GM12801 (cell line): ENCODE results near the gene DLK2.

Experiments
- TF ChIP-seq, protein P1 (sequence below): IDR thresholded peaks from one replicate; pipeline ENCODE4 v1.5.1; 2011; ENCODE audit warnings: control low read depth; ENCODE audit not compliant: insufficient read length; ENCODE audit errors: extremely low read depth

The DLK2 gene

DNA sequence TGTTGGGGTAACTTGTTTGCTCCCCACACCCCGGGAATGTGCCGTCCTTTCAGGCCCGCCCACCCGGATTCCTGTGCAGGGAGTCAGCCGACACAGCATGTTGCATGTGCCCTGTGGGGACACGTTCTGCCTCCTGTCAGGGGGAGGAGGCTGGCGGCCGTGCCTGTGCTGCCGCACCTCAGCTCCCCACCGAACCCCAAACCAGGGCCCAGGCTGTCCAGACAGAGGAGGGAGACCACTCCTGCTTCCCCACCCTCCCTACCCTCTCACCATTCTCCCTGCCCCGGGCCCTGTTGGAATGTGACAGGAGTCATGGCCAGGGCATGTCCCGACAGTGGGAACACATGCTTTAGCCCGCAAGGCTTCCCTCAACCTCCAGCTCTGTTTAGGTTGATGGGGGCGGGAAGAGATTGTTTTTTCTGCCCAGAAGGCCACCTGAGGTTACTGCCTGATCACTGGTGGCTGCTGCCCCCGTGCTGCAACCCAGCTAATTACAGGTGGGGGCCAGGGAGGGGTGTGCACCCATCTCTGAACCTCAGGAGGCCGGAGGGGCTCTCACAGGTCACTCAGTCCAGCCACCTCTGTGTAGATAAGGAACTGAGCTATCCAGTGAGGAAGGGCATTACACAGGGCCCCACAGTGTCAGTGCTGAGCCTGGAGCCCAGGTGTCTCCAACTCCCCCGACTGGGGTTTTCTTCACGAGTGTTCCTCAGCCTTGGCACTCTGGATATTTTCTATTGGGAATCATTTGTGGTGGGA, 41.2 kb upstream of the DLK2 start:
- TF ChIP-seq, protein P1, sequence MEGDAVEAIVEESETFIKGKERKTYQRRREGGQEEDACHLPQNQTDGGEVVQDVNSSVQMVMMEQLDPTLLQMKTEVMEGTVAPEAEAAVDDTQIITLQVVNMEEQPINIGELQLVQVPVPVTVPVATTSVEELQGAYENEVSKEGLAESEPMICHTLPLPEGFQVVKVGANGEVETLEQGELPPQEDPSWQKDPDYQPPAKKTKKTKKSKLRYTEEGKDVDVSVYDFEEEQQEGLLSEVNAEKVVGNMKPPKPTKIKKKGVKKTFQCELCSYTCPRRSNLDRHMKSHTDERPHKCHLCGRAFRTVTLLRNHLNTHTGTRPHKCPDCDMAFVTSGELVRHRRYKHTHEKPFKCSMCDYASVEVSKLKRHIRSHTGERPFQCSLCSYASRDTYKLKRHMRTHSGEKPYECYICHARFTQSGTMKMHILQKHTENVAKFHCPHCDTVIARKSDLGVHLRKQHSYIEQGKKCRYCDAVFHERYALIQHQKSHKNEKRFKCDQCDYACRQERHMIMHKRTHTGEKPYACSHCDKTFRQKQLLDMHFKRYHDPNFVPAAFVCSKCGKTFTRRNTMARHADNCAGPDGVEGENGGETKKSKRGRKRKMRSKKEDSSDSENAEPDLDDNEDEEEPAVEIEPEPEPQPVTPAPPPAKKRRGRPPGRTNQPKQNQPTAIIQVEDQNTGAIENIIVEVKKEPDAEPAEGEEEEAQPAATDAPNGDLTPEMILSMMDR = no peak

DNA sequence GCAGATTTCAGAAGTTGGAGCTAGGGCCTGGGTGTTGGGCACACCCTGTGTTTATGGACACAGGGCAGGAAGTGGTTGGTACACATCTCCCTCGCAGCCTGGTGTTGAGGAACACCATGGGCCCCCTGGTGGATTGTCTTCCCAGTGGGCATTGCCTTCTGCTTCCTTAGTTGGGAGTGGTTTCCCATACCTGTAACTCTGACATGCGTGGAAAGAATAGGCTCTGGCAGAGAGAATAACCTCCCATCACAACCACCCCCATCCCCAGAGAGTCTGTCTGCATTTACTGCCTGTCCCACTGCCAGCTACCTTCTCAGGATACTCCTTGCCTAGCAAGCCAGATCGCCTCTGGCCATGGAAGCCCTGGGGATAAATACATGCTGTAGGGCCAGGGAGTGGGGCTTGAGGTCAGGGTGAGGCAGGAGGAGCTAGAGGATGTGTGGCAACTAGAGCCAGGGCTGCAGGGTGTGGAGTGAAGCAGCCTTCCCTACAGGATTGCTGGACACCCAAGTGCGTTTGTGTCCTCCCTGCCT, 40.1 kb upstream of the DLK2 start:
- TF ChIP-seq, protein P1 = no peak

DNA sequence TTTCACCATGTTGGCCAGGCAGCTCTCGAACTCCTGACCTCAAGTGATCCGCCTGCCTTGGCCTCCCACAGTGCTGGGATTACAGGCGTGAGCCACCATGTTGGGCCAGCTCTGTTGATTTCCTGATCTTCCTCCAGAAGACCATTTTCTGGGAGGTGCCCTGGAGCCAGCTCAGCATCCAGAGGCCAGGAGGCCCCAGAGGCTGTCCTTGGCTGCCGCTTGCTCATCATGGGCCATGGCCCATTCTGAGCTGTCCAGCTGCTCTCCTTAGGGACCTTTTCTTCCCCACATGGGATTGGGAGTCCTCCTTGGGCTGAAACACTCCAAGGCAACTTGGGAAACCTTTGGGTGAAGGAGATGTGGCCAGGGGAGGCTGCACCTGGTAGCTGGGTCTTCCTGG, 39.4 kb upstream of the DLK2 start:
- TF ChIP-seq, protein P1 = no peak

DNA sequence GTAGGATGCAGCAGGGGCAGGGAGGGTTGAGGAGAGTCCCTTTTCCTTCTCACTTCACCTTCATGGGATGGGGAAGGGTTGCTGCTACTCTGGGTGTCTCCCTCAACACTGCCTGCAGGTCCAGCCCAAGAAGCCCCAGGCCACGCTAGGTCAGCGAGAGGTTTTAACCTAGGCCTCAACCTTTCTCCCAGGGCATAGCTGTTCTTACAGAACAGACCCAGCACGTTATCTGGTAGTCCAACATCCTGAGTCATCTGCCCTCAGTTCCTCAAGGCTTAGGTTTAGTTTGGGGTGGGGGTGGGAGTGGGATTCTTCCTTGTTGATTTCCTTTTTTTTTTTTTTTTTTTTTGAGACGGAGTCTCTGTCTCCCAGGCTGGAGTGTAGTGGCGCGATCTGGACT, 39.0 kb upstream of the DLK2 start:
- TF ChIP-seq, protein P1 = no peak

DNA sequence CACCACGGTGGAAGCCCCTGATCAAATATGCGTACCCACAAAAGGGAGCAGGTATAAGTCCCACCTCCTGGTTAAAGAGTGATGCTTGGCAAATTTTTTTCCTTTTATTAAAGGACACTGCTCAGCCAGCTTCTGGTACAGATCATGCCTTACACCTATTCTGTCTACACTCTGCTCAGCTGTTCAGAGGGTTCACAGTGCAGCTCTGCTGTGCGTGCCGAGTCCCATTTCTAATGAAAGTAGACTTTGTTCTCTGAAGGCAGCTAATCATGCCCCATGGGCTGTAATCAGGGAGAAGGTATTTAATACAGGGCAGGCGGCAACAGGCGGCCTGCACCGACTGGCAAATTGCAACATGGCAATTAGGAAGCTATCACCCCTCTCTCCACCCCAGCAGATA, 38.5 kb upstream of the DLK2 start:
- TF ChIP-seq, protein P1 = no peak

DNA sequence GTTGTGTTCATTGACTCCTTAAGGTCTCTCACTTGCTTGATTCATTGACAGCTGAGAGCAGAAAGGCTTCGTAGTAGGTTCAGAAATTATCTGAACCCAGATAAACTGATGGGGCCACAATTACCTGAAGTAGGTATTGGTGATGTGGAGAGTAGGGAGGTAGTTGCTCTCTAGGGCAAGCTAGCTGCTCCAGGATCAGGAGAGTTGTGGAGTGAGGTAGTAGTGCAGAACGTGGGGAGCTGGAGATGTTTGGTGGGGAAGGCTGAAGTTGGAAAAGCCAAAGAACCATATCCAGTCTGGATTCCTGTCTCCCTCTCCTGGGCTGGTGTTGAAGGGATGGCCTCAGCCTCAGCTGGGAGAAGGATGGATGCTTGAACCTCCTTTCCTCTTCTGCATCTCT, 37.9 kb upstream of the DLK2 start:
- TF ChIP-seq, protein P1 = no peak

DNA sequence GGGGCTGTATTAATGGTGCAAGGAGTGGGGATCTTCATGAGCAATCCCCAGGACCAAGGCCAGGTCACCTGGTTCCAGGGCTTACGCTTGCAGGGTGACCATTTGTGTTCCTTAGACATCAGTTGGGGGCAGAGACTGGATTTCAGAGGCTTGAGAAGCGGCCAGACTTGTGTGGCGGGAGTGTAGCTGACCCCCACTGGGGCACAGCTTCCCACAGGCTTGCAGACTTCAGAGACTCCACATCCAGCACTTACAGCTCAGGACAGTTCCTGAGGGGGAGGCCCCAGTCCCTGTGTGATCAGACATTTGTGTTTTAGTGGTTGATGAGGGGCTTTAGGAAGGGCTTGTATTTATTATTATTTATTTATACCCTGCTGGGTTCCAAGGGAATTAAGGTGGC, 37.3 kb upstream of the DLK2 start:
- TF ChIP-seq, protein P1 = no peak
